ENCODE results near the gene RABGGTA.

Gene RABGGTA

GRCh38 chr14:24271134-24271833 is at the start of gene RABGGTA:
TSS of gene RABGGTA (minus strand) at chr14:24271597. CDS start at chr14:24271115, 482 bp downstream.
- DNase-seq = peak; percentile 84 to 92

- no peak for DNase-seq
Observed at GRCh38 chr14:24317141-24317928, 45.9 kb upstream of the RABGGTA start.

- DNase-seq = no peak
Observed at GRCh38 chr14:24316597-24316950, 45.2 kb upstream of the RABGGTA start.

- no peak for DNase-seq
Observed at GRCh38 chr14:24315807-24316596, 44.6 kb upstream of the RABGGTA start.

- no peak for DNase-seq
Observed at GRCh38 chr14:24315243-24315806, 43.9 kb upstream of the RABGGTA start.

- DNase-seq = no peak
Observed at GRCh38 chr14:24314377-24315193, 43.2 kb upstream of the RABGGTA start.

GRCh38 chr14:24313913-24314312 is 42.5 kb upstream of the RABGGTA start:
- DNase-seq = no peak

GRCh38 chr14:24312736-24313507 is 41.5 kb upstream of the RABGGTA start:
- no peak for DNase-seq

- no peak for DNase-seq
Observed at GRCh38 chr14:24311837-24312615, 40.6 kb upstream of the RABGGTA start.

GRCh38 chr14:24310646-24311604 is 39.5 kb upstream of the RABGGTA start, which contains the start of gene LTB4R:
TSS of gene LTB4R (plus strand) at chr14:24311502. CDS start at chr14:24315652, 4,150 bp downstream.
- peak; percentile 51 to 52 for DNase-seq

- no peak for DNase-seq
Observed at GRCh38 chr14:24310265-24310645, 38.9 kb upstream of the RABGGTA start.

GRCh38 chr14:24309538-24310264 is 38.3 kb upstream of the RABGGTA start, which contains the start of gene LTB4R2:
TSS of gene LTB4R2 (plus strand) at chr14:24310140. CDS start at chr14:24310665, 525 bp downstream.
- DNase-seq = no peak

GRCh38 chr14:24308342-24309124 is 37.1 kb upstream of the RABGGTA start:
- no peak for DNase-seq

- peak; percentile 50 for DNase-seq
Observed at GRCh38 chr14:24307575-24308341, 36.4 kb upstream of the RABGGTA start, which contains the start of gene CIDEB. TSS of gene CIDEB (minus strand) at chr14:24307977. CDS start at chr14:24307858, 119 bp downstream.

GRCh38 chr14:24307156-24307574 is 35.8 kb upstream of the RABGGTA start:
- DNase-seq = no peak

GRCh38 chr14:24304019-24304387 is 32.6 kb upstream of the RABGGTA start:
- no peak for DNase-seq

All from stimulated activated CD4-positive, alpha-beta T cell treated with anti-CD3 and anti-CD28 coated beads, Interleukin-4, amount 100 ng/mL, for 4 hours (primary cell).